T-helper 2 cell treated with Interferon-gamma antibody and Interleukin-4, amounts not matched to agents 100 ng/mL and 5 ng/mL, for 36 hours (primary cell): ENCODE measurements around the gene FBXL22. TPM values are rescaled to one million over a fixed set of nuclear protein-coding genes. Genes with fewer than 3 reads are reported as not detected.

Experiments used
- intact Hi-C: fragments of 100-400 bp; cut with micrococcal nuclease; formaldehyde crosslinking; loops from one replicate; pipeline ENCODE4 v1.15.1; 2023
- total RNA-seq: library from RNA; stranded (reverse); gene quantifications from 2 replicates; pipeline ENCODE4 v1.2.3, GENCODE V29; 2022

The FBXL22 gene, protein sequence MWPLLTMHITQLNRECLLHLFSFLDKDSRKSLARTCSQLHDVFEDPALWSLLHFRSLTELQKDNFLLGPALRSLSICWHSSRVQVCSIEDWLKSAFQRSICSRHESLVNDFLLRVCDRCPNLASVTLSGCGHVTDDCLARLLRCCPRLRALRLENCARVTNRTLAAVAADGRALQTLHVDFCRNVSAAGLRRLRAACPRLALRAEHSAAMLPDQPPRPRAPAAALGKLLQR
- total RNA-seq: 0.41 and 0.73 TPM in 2 replicates

DNA sequence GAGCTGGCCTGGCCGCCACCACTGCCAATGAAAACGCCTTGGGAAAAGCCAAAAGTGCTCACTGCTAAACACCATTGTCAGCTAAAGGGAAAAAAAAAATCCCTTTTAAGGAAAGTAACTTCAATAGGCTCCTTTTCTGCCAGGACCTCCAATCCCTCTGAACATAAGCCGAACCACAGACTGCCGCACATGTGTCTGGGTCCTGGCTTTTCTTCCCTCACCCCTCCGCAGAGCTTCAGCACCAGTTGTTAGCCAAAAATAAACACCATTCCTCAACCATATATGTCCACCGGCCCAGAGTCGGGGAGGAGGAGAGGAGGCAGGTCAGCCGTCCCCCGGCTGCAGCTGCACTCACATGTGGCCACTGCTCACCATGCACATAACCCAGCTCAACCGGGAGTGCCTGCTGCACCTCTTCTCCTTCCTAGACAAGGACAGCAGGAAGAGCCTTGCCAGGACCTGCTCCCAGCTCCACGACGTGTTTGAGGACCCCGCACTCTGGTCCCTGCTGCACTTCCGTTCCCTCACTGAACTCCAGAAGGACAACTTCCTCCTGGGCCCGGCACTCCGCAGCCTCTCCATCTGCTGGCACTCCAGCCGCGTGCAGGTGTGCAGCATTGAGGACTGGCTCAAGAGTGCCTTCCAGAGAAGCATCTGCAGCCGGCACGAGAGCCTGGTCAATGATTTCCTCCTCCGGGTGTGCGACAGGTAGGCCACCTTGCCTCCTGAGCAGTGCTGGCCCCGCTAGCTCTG lies at the start of gene FBXL22:
Gene FBXL22 (plus strand): TSS at position 350 of the 753 bp plus-strand sequence. CDS start 6 bp downstream, at position 356.
- intact Hi-C loops: loop anchor here (10.0 kb wide), 1 partner anchor 312 kb away; no protein-coding TSS in a partner anchor

DNA sequence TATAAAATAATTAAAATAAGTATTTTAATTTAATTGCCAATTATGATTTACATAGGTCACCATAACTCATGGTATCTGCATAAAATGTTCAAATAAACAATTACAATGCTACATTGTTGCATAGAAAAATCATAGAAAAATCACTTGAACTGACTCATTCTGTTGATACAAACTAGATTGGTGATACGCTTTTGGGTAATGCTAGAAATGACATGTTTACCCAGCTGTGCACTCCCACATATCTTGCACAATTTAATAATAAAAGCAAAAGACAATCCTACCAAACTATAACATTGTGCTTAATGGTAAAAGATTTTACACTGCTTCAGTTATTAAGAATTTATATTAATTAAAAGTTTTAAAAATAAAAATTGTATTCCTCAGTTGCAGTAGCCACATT lies 45.8 kb upstream of the FBXL22 start:
- intact Hi-C loops: no loop called here

DNA sequence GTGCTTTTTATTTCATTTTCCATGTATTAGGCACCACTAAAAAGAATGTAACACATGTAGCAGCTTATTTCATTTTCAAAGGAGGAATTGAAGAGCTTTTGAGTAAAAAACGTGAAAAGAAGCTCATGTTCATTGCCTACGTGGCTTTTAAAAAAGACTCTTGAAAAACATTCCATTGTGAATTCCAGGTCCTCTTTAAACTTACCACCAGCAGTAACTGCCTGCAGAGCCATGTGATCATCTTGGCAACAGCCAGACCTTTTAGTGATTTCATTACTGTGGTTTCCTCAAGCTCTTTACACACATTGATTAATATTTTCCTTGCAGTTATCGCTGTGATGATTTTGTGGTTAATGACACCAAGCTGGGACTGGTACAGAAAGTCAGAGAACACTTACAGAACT lies 43.8 kb upstream of the FBXL22 start:
- intact Hi-C loops: no loop called here

DNA sequence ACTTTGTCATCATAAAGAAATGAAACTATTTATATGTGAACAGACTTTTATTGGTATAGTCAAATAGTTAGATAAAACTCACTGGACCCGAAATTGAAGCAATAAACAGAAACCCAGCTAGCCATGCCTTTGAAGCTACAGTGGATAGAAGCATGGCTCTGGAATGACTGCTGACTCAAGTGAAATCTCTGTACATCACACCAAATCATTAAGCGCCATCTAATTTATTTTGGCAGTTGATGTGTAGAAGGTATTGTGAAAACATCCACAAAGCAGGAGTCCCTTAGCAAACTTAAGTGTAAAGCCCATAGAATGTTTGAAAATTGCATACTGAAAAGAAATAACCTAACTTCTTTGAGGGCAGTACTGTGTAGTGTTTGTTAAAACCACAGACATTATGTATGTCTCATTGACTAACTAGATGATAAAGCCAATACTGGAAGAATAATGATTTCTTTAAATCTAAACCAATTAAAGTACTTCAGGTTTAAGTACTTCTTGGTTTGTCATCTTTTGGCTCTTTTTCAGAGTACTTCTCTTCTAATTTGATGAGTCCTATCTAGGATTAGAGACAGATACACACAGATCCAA lies 42.8 kb upstream of the FBXL22 start:
- intact Hi-C loops: no loop called here

DNA sequence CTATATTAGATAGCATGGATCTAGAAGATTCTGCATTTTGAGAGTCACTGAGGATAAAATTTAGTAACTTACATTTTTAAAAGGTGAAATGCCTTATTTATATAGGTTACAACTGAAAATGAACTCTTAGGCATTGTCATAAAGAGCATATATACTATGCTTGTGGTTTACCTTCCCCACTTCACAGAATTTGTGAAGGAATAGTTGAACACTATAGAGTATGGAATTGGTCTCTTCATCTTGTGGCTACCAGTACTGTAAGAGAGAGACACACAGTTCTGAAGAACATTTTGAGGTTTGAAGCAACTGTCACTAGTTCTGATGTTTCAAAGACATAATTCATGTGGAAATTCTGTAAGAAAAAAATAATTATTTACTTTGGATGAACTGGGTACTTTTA lies 41.7 kb upstream of the FBXL22 start:
- intact Hi-C loops: no loop called here

DNA sequence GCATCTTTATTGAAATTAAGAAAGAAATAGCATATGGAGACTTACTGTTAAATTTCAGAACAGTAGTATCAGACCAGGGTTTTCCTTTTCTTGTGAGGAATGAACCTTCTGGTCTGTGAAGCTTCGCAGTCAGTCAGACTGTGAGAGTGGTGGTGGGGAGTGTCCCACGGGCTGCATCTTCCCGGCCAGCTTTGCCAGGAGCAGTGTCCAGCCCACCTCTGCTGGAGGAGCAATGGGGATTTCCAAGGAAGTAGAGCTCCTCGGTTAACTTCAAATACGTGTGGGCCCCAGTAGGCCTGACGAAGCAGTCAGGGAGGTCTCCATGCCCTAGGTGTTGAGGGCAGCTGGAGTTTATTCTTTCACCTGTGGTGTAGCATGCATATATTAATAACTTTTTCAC lies 40.9 kb upstream of the FBXL22 start:
- intact Hi-C loops: no loop called here

DNA sequence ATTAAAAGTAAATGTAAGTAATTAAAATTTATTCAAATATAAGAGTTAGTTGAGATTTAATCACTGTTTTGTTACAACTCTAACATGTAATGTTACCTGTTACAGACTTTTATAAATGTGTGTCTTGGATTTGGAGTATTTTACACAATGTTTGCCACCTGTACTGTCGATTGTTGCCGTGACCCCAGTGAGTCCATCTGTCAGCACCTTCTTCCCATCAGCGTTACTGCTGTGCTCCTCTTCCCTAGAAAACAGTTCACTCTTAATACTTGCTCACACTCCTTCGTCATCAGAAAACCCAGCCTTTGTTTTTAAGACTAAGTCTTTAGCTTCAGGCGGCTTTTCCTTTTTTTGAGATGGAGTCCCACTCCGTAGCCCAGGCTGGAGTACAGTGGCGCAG lies 40.5 kb upstream of the FBXL22 start:
- intact Hi-C loops: no loop called here

DNA sequence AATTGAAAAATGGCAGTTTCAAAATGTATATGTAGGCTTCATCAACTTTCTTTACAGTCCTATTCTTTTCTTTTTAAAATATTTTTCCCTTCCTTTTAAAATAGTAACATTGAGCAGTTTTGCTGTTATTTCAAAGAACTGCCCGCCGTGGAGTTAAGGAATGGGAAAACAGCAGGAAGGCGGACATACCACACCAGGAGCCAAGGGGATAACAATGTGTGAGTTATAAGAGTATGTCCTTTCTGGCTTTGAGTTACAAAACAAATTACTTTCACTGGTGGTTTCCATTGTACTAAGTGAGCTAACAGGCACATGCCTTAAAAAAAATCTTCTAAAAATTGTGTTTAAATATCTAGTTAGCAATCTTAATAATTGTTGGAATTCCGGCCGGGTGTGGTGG lies 37.4 kb upstream of the FBXL22 start:
- intact Hi-C loops: no loop called here

DNA sequence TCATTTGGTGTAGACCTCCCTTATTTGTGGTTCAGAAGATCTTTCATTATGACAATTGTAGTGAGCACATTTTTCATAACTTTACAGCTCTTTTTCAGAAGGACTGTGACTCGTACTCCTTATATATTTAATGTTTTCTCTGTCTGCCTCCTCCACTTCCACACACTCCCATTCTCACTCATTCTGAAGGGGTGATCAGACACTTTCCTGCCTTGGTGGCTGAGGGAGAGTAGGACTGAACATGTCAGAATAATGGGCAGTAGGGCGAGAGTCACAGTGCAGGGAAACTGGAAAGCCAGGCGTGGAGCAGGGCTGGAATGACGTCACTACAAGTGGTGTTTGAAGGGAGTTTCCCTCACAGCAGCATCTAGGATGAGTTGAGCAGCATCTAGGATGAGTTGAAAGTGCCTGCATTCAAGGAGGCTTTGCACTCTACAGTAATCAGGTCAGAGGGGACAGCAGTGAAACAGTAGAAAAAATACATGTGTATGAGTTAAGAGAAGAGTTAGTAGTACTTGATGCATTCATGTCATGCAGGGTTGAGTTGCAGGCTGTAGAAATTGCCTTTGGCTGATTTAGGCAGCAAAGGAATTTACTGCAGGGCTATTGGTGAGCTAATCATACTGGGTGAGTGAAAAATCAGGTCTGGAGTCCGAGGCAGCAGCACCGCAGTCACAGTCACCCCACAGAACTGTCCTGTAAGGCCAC lies 36.3 kb upstream of the FBXL22 start:
- intact Hi-C loops: no loop called here

DNA sequence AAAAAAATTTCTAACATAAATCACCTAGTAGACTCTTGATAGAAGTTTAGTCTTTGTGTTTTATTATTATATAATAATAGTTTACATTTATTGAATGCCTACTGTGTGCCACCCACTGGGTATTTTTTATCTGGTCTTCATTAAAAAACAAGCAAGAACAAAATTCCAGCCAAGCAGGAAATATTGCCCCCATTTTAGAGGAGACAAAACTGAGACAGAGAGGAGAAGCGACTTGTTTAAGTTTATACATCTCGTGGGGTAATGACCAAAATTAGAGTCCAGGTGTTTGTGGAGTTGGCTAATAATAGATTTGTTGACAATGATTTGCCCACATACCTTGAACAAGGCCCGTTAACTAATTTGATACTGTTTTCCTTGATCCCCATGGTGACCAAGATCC lies 33.1 kb upstream of the FBXL22 start:
- intact Hi-C loops: no loop called here

DNA sequence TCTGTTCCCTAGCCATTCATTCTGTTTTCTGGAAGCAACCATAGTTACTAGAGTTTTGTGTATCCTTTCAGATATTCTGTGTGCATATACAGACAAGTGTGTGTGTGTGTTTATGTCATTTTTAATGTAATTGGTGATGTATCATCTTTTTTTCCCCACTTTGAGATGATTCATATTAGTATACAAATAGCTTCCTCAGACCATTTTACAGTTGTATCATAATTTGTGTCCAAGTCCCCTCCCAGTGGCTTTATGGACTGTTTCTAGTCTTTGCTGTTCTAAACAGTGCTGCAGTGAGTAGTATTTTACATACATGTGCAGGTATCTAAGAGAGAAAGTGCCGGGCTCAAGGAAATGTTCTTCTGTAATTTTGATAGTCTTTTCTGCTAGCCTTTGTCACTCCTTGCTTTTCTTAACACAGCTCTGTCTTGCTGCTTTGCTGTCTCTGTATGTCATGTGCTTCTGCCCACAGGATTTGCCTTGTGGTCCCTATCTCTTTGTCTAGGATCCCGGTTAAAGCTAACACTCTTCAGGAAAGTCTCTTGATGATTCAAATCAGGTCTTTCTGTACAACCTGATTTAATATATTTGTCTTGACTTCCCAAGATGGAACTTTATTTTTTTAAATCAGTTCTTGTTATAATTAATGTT lies 31.5 kb upstream of the FBXL22 start:
- intact Hi-C loops: no loop called here

DNA sequence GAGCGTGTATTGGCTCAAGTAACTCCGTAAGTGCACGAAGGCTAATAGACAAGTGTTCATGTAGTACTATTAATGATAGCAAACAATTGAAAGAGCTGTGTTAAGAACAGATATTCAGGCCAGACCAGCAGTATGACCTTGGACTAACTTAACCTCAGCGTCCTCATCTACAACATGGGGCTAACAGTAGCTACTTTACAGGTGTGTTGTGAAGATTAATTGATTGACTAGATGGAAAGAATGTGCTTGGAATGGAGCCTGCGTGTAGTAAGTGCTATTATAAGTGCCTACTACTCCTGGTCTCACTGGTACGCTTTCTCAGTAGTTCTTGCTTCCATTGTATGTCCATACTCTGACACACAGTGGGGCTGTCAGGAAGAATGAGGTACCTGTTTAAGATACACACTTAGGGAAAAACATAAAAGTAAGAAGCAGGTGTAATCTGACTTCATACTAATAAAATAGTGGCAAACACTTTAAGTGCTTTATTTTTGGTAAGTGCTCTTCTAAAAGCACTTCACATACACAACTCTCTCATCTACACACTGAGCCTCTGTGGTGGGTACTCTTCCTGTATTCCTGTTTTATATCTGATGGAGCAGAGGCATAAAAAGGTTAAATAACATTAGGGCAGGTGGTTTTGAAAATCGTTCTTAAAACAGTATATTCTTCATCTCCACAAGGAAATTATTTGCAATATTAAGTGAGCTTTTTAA lies 24.3 kb upstream of the FBXL22 start:
- intact Hi-C loops: no loop called here

DNA sequence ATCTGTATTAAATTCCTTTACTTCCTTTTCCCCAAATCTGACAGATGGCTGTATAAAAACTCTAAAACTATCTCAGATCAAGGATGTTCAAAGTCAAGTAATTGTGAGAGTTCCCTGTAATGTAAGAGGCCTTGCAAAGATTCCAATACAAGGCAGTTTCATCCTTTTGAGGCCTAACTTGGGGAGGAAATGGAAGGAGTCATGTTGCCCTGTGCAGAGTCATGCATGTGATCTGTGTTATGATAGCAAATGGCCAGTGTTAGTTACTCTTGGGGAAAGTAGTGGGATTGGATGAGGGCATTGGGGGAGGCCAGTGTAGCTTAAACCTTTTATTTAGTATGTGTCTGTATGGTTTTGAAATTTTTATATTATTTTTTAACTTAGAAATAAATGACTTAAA lies 23.7 kb upstream of the FBXL22 start:
- intact Hi-C loops: no loop called here

DNA sequence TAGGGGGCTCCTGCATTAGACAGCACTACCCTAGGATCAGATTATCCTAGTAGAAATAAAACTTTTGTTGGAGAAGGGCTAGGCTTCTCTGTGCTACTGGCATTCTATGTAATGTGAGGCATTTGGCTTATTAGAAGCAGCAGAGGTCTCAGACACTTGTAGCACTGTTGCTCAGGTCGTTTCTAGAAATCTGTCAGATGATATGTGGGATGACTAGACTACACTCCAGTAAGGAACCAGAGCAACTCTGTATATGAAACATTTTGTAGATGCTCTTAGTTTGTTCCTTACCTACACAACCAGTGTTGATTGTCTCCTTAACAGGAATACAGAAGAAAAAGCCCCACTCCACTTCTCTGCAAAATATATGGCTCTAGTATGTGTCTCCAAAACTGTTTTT lies 21.9 kb upstream of the FBXL22 start:
- intact Hi-C loops: no loop called here

DNA sequence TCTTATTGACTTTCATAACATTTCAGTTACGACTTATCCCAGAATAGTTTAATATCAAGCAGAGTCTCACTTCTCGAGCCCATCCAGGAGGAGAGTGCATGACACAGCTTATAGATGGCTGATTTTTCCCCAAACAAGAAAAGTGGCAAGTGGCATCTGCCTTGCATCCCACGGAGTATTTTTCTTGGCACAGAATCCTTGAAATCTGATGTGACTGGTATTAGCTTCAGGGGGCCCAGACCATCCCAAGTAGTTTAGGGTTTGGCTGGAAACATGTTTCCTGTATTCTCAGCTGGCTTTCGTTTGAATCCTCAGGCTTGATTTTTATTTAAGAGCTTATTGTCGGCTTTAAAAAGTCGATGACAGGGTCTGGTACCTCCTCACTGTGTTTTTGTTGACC lies 20.7 kb upstream of the FBXL22 start:
- intact Hi-C loops: no loop called here

DNA sequence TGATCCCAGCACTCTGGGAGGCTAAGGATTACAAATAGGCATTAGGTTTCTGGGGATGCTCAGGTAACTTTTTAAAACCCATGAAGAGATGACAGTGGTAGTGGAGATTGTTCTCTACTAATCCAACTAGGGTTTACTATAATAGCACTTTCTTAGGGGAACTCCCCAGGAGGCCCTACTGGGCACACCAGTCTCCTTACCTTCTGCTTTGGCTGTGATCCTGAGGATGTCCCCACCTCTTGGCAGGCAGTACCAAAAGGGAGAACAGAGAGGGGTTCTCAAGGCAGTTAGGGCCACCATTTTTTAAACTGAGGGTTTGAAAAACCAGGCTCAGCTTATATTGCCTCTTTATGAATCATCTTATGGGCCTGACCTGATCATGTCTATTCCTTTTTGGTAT lies 15.0 kb upstream of the FBXL22 start:
- intact Hi-C loops: no loop called here

DNA sequence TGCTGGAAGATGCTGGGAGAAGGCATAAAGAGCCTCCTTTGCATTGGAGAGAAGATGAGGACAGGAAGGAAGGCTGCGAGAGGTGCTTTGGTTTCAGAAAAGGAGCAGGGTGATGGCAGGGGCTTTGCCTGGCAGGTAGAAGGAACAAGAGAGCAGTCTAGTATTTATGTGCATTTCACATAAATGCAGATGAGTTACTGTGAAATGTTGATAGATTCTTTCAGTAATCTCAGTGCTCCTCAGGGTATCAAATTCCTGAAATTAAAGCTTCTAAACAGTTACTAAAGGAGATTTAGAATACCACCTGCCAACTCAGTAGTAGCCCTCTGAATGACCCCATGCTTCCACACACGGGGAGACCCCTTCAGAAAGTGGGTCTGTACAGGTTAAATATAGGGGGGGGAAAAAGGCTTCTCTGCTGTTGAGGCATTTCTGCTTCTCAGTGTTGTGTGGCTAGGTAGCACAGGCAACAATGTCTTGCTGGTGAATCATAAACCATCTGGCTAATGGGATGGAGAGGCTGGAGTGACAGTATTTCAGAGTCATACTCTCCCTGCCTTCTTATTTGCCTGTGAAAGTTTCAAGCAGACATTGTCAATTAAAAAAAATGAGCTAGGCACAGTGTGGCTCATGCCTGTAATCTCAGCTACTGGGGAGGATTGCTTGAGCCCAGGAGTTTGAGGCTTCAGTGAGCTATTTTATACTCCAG lies 14.3 kb upstream of the FBXL22 start:
- intact Hi-C loops: no loop called here

DNA sequence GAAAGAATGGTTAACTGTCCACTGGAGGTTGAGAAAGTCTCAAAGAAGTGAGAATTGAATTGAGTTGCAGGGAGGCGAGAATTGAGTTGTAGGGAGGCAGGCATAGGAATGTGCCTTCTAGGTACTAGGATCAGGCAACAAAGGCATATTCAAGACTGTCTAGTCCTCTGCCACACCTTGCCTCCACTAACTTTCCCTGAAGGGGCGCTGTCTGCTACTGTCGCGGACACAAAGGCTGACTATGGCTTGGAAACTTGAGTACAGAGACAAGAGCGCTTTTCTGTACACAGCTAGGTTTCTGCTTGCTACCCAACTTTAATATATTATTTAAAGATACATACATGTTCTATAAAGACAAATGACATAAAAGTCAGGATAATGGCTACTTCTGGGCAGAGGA lies 10.4 kb upstream of the FBXL22 start:
- intact Hi-C loops: no loop called here

DNA sequence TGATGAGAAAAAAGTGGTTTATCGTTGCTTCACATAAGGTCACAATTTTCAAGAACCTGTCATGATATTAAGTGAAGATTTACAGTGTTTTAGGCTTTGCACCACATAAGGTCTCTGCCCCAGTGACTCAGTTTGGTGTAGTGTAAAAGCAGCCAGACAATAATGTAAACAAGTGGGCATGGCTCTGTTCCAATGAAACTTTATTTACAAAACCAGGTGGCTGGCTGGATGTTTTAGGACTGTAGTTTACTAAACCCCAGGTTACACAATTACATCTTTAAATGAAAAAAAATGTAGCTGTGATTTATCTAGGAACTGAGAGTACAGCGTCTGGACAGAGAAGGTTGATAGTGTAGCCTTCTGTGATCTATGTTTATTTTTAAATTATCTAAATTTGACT lies 9.7 kb upstream of the FBXL22 start:
- intact Hi-C loops: no loop called here

DNA sequence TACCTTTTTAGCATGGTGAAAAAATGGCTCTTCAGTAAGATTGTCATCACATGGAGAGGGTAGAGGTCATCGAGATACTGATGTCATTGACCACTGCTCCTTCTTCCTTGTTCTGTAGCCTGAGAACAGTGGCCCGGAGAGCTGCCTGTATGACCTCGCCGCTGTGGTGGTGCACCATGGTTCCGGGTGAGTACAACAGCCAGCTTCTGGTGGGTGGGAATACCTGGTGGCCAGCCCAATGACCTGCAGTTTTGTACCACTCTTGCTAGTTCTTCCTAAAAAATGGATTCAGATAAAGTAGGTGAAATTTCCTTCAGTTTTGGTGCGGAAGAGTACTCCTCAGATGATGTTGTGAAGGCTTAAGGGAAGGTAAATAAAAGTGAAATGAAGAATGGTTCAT lies 8.4 kb upstream of the FBXL22 start:
- intact Hi-C loops: no loop called here
